Measurements from ENCODE around the gene TMC1.
A peak's percentile ranks its signal among the peaks of the same experiment; 100 is the strongest.
"Not testable (repeated sequence)": the region's sequence is repeated elsewhere in the genome, so short reads cannot be mapped to it uniquely, and the experiment has no call there.

The TMC1 gene

DNA sequence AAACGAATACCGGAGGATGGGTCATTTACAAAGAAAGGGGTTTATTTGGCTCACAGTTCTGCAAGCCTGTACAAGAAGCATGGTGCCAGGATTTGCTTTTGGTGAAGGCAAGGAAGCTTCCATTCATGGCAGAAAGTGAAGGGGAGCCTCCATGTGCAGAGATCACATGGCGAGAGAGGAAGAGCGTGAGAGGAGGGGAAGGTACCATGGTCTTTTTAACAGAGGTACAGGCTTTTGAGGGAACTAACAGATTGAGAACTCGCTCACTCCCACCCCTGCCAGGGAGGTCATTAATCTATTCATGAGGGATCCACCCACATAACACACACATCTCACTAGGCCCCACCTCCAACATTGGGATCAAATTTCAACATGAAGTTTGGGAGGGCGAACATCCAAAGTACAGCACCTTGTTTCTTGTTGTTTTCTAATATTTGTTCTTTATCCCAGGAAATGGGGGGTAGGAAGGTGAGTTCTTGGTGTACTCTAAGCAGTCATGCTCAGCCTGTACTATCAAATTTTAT is 18.5 kb downstream of the TMC1 start:
- TF ChIP-seq, protein P1, sequence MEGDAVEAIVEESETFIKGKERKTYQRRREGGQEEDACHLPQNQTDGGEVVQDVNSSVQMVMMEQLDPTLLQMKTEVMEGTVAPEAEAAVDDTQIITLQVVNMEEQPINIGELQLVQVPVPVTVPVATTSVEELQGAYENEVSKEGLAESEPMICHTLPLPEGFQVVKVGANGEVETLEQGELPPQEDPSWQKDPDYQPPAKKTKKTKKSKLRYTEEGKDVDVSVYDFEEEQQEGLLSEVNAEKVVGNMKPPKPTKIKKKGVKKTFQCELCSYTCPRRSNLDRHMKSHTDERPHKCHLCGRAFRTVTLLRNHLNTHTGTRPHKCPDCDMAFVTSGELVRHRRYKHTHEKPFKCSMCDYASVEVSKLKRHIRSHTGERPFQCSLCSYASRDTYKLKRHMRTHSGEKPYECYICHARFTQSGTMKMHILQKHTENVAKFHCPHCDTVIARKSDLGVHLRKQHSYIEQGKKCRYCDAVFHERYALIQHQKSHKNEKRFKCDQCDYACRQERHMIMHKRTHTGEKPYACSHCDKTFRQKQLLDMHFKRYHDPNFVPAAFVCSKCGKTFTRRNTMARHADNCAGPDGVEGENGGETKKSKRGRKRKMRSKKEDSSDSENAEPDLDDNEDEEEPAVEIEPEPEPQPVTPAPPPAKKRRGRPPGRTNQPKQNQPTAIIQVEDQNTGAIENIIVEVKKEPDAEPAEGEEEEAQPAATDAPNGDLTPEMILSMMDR (IDR thresholded peaks at IDR 0.05; ENCODE audit: insufficient read depth, missing control alignments): no peak
- FAIRE-seq (no peak), DNase-seq (ENCODE audit: insufficient read length, low spot score) (no peak)

DNA sequence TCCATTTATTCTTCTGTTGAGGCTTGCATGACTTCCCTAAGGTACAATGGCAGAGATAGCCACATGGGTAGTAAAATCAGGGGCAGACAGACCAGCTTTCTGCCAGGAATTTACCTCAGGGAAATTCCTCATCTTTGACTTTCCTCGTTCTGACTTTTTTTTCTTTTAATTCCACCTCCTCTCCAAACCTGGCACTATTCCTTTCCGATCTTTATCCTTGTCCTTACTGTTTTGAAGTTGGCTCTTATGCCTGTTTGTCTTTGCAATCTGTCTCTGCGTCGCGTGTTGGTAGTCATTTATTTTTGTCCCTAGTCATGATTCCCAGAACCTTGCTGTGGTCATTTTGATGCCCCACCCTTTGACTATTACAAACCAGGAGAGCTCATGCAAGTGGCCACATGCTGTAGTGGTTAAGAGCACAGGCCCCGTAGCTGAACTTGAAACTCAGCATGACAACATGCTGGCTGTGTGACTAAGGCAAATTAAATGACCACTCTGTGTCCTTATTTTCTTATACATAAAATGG is 19.0 kb downstream of the TMC1 start:
- TF ChIP-seq, protein P1 (IDR thresholded peaks at IDR 0.05; ENCODE audit: insufficient read depth, missing control alignments): no peak
- FAIRE-seq: no peak
- DNase-seq (ENCODE audit: insufficient read length, low spot score): no peak

- not testable (repeated sequence) for DNase-seq (ENCODE audit: insufficient read length, low spot score); FAIRE-seq
These were observed 21.1 kb downstream of the TMC1 start for GRCh38 chr9:72542537-72542833.

GRCh38 chr9:72542917-72543316 is 21.5 kb downstream of the TMC1 start:
- FAIRE-seq: no peak
- TF ChIP-seq, protein P1 (IDR thresholded peaks at IDR 0.05; ENCODE audit: insufficient read depth, missing control alignments): no peak
- no peak for DNase-seq (ENCODE audit: insufficient read length, low spot score)

DNA sequence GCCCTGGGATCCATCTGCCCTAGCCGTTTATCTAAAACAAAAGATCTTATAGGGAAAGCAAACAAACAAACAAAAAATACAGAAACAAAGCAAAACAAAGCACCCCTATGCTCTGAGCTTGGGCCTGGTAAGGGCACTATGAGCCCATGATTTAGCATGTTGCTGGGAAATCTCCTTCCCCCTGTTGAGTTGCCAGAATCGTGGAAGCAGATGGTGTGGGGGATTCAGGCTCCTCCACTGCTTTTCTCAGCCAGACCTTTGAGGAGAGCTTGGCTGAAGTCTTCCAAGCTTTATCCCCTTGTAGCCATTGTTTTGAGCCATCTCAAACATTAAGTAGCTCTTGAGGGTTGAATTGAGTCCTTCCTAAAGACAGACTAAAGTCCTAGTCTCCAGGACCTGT is 29.9 kb downstream of the TMC1 start:
- no peak for DNase-seq (ENCODE audit: insufficient read length, low spot score)
- FAIRE-seq: peak; percentile 92
- TF ChIP-seq, protein P1 (IDR thresholded peaks at IDR 0.05; ENCODE audit: insufficient read depth, missing control alignments): no peak

DNA sequence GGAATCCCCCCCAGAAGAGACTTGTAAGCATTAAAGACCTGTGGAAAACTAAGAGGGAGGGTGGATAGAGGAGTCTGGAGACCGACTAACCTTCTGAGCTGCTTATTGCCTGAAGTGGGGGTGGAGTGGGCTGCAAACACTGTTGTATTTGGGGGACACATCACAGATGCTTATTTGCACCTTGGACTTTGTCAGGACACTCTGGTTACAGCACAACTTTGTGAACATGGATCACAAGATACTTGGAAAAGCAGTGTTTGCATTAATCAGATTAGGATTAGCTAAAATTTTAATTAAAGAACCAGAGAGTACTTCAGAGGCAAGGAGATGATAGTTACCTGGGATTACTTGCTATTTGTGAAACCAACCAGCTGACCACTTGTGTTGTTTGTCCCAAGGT is 30.9 kb downstream of the TMC1 start:
- TF ChIP-seq, protein P1 (IDR thresholded peaks at IDR 0.05; ENCODE audit: insufficient read depth, missing control alignments): no peak
- FAIRE-seq: peak; percentile 93
- no peak for DNase-seq (ENCODE audit: insufficient read length, low spot score)

- FAIRE-seq: no peak
- TF ChIP-seq, protein P1 (IDR thresholded peaks at IDR 0.05; ENCODE audit: insufficient read depth, missing control alignments): no peak
- no peak for DNase-seq (ENCODE audit: insufficient read length, low spot score)
These were observed 32.8 kb downstream of the TMC1 start for GRCh38 chr9:72554221-72554641.

DNA sequence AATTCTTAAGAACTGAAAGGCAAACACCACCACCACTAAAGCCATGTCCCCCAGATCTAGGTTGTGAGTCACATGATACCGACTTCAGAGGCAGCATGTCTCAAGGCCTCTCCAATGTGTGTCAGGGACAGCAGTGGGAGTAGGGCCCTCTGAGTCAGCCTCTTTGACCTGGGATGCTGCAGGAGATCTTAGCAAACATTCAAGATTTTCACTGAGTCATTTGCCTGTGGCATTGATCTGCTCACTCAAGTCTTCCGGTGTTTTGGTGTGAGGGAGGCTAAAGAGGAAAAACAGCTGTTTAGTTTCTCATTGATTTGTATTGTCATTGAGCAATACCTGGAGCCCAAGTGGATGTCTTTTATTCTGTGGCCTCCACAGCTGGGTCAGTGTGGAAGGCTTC is 36.1 kb downstream of the TMC1 start:
- DNase-seq (ENCODE audit: insufficient read length, low spot score) (no peak), FAIRE-seq (no peak)

More for the DNA sequence above, 36.1 kb downstream of the TMC1 start:
- TF ChIP-seq, protein P1 (IDR thresholded peaks at IDR 0.05; ENCODE audit: insufficient read depth, missing control alignments): no peak

Measured in D721Med (cell line).